GM19043 (cell line): ENCODE measurements around the gene AHSA1.

Experiments
- ATAC-seq: cut with Tn5 transposase; IDR thresholded peaks from one replicate; pipeline ENCODE4 v1.9.1; 2021; ENCODE audit warnings: low read depth; ENCODE audit not compliant: unreplicated experiment

Gene AHSA1

DNA sequence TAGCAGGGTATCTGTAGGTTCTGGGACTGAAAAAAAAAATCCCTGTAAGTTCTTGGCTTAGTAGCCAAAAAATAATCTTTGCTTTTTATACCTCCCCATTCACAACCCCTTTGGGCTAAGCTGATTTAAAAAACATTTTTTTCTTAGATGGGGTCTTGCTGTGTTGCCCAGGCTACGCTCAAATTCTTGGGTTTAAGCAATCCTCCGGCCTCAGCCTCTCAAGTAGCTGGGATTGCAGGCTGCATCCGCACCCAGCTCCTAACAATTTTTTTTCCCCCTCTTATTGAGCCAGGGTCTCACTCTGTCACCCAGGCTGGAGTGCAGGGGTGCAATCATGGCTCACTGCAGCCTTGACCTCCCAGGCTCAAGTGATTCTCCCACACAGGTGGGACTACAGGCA is 49.9 kb downstream of the AHSA1 start:
- no peak for ATAC-seq

DNA sequence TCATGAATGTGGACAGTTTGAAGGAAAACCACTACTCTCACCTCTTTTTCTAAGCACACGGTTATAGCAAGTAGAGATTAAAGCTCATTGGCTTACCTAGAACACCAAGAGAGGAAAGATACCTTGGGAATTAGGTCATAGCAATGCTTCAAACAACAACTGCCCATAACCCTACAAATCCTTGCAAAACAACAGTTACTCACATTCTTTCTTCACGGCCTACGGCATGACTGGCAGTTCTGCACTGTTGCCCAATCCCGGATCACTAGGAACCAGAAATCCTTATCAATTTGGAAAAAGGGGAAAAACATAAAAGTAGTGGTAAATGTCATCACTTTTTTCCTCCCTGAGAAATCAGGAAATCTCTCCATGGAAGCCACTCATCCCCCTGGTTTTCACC is 50.4 kb downstream of the AHSA1 start:
- ATAC-seq = no peak

DNA sequence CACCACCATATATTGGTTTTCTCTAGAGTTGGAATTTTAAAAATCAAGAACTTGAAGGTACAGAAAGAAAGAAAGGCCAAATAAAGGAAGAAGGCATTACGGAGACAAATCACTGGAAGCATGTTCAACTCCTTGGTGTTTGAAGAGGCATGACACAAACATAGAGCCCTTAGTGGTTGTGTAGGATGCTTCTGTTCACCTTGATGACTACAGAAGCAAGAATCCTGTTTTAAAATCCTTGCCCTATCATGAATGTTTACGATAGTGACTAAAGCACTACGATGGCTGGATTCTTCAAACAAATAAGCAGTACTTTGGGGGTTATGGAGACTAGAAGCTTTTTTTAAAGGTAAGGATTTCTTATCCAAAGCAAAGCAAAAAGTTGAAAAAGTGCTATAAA is 51.0 kb downstream of the AHSA1 start:
- no peak for ATAC-seq

DNA sequence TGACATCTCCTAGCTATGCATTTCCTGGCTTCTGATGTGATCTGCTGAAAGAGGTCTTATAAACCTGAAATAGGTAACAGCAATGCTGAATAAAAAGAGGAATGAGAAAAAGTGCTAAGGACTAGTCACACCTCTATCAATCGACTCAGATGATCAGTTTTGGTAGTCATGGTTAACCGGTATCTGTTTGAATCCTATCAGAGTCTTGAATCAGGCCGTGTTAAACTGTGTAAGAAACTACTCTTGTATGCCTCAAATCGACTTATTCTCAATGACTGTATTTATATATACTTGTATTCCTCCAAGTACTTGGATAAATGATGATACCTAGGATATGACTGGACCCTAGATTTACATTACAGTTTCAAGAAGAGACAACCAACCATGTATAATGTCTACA is 51.5 kb downstream of the AHSA1 start:
- no peak for ATAC-seq

DNA sequence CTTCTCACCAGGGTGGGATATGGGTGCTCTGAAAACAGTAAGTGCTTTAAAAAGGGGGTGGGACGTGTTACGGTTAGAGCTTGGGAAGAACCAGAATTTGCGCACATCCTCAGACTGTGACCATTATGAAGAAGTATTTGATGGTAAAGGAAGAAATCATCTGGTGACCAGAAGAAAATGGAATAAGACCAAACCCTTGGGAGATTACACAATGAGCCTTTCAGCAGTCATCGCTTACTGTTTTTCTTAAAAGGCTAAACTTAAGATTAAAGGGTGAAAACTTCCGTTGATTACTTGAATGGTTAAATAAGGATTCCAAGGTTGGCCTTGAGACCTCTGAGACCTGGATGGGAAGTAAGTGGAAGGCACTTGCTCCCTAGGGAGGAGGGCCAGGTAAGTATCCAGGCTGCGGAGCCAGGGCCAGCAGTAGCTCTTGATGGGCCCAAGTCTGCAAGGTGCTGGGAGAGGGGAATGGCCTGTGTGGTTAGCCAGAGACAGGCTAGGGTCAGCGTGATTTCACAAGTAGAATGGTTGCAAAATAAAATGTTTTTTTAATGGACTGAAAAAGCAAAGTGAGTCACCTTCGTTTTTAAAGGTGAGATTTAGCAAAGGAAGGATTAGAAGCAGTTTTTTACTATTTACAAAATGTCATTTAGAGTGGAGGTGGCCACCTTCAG is 53.7 kb downstream of the AHSA1 start:
- no peak for ATAC-seq

DNA sequence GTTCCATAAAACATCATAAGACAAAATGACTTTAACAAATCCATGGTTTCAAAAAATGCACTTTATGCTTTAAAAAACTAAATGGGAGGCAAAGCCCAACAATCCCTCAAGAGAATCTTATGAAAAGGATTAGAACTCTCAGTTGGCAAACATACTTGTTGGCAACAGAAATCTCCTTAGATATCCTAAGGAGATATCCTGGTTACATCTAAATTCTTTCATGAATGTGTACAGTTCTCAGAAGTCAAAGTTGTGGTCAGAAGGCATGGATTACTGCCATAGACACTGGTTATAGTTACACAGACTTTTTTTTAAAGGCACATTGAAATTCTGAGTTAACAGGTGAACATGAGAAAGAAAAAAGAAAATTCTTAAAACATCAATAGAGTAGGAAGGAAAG is 58.2 kb downstream of the AHSA1 start:
- no peak for ATAC-seq
